ENCODE data around the gene FRRS1.

GRCh38 chr1:99672038-99672437 is 94.4 kb downstream of the FRRS1 start:
- TF ChIP-seq, protein P1, sequence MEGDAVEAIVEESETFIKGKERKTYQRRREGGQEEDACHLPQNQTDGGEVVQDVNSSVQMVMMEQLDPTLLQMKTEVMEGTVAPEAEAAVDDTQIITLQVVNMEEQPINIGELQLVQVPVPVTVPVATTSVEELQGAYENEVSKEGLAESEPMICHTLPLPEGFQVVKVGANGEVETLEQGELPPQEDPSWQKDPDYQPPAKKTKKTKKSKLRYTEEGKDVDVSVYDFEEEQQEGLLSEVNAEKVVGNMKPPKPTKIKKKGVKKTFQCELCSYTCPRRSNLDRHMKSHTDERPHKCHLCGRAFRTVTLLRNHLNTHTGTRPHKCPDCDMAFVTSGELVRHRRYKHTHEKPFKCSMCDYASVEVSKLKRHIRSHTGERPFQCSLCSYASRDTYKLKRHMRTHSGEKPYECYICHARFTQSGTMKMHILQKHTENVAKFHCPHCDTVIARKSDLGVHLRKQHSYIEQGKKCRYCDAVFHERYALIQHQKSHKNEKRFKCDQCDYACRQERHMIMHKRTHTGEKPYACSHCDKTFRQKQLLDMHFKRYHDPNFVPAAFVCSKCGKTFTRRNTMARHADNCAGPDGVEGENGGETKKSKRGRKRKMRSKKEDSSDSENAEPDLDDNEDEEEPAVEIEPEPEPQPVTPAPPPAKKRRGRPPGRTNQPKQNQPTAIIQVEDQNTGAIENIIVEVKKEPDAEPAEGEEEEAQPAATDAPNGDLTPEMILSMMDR (IDR thresholded peaks at IDR 0.05), result no peak
- no peak for TF ChIP-seq POLR2A (IDR thresholded peaks at IDR 0.05)

Data from right lobe of liver (tissue), 4 donors.